Lung (tissue), 12 donors: ENCODE results near the gene VWCE. TPM values are rescaled to one million over a fixed set of nuclear protein-coding genes. Genes with fewer than 3 reads are reported as not detected.

Experiments
- ATAC-seq: fragments of 200-7000 bp; cut with Tn5 transposase; one replicate; pipeline ENCODE4 v1.9.1; 2020; ENCODE audit warnings: moderate number of reproducible peaks; ENCODE audit not compliant: insufficient read depth, low FRiP score
- DNase-seq, 3 donors: peaks; one replicate each; pipeline ENCODE4 v3.0.0-alpha.2; 2013 to 2017
- H3K27ac ChIP-seq, 2 donors: one replicate each; pipeline ENCODE4 v1.5.1; 2013; ENCODE audit warnings: mild to moderate bottlenecking in 2 of 2, moderate library complexity in 2 of 2, control low read depth in 1 of 2, inconsistent platforms in 1 of 2, low read depth in 1 of 2, low read length in 1 of 2
- H3K27me3 ChIP-seq, 3 donors: one replicate each; pipeline ENCODE4 v1.5.1; 2013; ENCODE audit warnings: low read length in 2 of 3; ENCODE audit not compliant: control insufficient read depth in 3 of 3, insufficient read depth in 3 of 3
- H3K36me3 ChIP-seq, 4 donors: one replicate each; pipeline ENCODE4 v1.5.1; 2013; ENCODE audit warnings: low read length in 4 of 4, mild to moderate bottlenecking in 1 of 4, moderate library complexity in 1 of 4; ENCODE audit not compliant: control insufficient read depth in 4 of 4, insufficient read depth in 4 of 4
- H3K4me1 ChIP-seq, 5 donors: one replicate each; pipeline ENCODE4 v1.5.1; 2013; ENCODE audit warnings: low read length in 5 of 5, mild to moderate bottlenecking in 2 of 5, moderate library complexity in 1 of 5; ENCODE audit not compliant: control insufficient read depth in 5 of 5, insufficient read depth in 5 of 5
- H3K4me3 ChIP-seq: one replicate; pipeline ENCODE4 v1.5.1; 2013; ENCODE audit warnings: mild to moderate bottlenecking, control low read depth, moderate library complexity
- H3K9ac ChIP-seq, 2 donors: one replicate each; pipeline ENCODE4 v1.5.1; 2013; ENCODE audit warnings: low read length in 2 of 2, control low read depth in 1 of 2; ENCODE audit not compliant: insufficient read depth in 1 of 2
- H3K9me3 ChIP-seq, 4 donors: one replicate each; pipeline ENCODE4 v1.5.1; 2013; ENCODE audit warnings: low read length in 3 of 4, mild to moderate bottlenecking in 1 of 4, moderate library complexity in 1 of 4; ENCODE audit not compliant: control insufficient read depth in 4 of 4, insufficient read depth in 3 of 4
- CTCF ChIP-seq: IDR thresholded peaks from 2 replicates; pipeline ENCODE4 v1.5.1; 2012; ENCODE audit warnings: mild to moderate bottlenecking; ENCODE audit errors: control extremely low read depth, extremely low read depth
- WGBS, 2 donors: extraction: QIAGEN DNeasy Blood & Tissue Kit; methylation state at CpG; one replicate each; pipeline ENCODE4 v1.1.7; 2013; 5-methylcytosine and 5-hydroxymethylcytosine counted together
- polyA plus RNA-seq, 2 donors: library from polyadenylated mRNA; stranded (reverse); fragments of 200-250 nt; gene quantifications; one replicate each; pipeline ENCODE4 v1.2.1, GENCODE V29; 2013
- total RNA-seq, 2 donors: library from RNA; depleted of rRNA in 1 of 2; stranded (reverse); fragments of >200 nt in 1 of 2; gene quantifications; one replicate each; pipeline ENCODE4 v1.2.1, GENCODE V29; 2014 to 2021
- donor health status: control.
- donor health status: control.
- donor health status: Bipolar disorder and iron deficiency.
- donor health status: healthy.
- donor health status: DM: yes; HTN: yes; CAD: no.

VWCE gene
- total and polyA plus RNA-seq, 4 donors = 0.13 to 1.2 (median 0.60) TPM

- no peaks in the 10 kb centered on the region for H3K9me3 ChIP-seq
- no peaks in the 10 kb centered on the region for H3K27me3 ChIP-seq
- ATAC-seq = no peak
- no peak for DNase-seq
- H3K4me1 ChIP-seq = peaks cover 7 to 19% (median 10%) of the 10 kb centered on the region in 5 donors
- 89 to 92% methylated on average over 4 of the region's 4 CpGs for WGBS, 2 donors
- H3K27ac ChIP-seq = no peak overlapping the region
- TF ChIP-seq CTCF = no peak
- H3K9ac ChIP-seq = no peak overlapping the region
- no peak overlapping the region for H3K4me3 ChIP-seq
- H3K36me3 ChIP-seq = peaks cover 16 to 31% (median 26%) of the 10 kb centered on the region in 4 donors
Observed at GRCh38 chr11:61329871-61330270, 34.8 kb upstream of the VWCE start.

- H3K4me1 ChIP-seq = peaks cover 5 to 14% (median 8%) of the 10 kb centered on the region in 5 donors
- no peak overlapping the region for H3K27ac ChIP-seq
- WGBS, 2 donors = 93% methylated on average over 9 of the region's 9 CpGs
- no peak overlapping the region for H3K4me3 ChIP-seq
- no peaks in the 10 kb centered on the region for H3K9me3 ChIP-seq
- no peak for ATAC-seq
- peak overlapping the region in 1 of 2 donors; percentile 4 for H3K9ac ChIP-seq
- H3K36me3 ChIP-seq = peaks cover 23 to 42% (median 37%) of the 10 kb centered on the region in 4 donors
- no peak for DNase-seq
- TF ChIP-seq CTCF = no peak
- H3K27me3 ChIP-seq = no peaks in the 10 kb centered on the region
Observed at GRCh38 chr11:61328351-61328750, 33.2 kb upstream of the VWCE start.

- DNase-seq (no peak), ATAC-seq (no peak)
- Histone ChIP-seq H3K36me3 (peaks cover 28 to 49% (median 43%) of the 10 kb centered on the region in 4 donors), H3K4me3 (no peak overlapping the region), H3K9ac (no peak overlapping the region), H3K27ac (peak overlapping the region in 1 of 2 donors; percentile 58), H3K4me1 (peaks cover 5 to 14% (median 8%) of the 10 kb centered on the region in 5 donors), H3K27me3 (no peaks in the 10 kb centered on the region), H3K9me3 (no peaks in the 10 kb centered on the region)
- TF ChIP-seq CTCF = no peak
Observed at GRCh38 chr11:61327669-61328071, 32.6 kb upstream of the VWCE start.

- peak overlapping the region in 1 of 2 donors; percentile 11 for H3K27ac ChIP-seq
- H3K36me3 ChIP-seq = peaks cover 40 to 64% (median 57%) of the 10 kb centered on the region in 4 donors
- DNase-seq (no peak), ATAC-seq (no peak)
- H3K4me1 ChIP-seq = no peaks in the 10 kb centered on the region
- no peak for TF ChIP-seq CTCF
- H3K9me3 ChIP-seq = no peaks in the 10 kb centered on the region
- 87 to 98% methylated on average over 2 of the region's 2 CpGs for WGBS, 2 donors
- no peaks in the 10 kb centered on the region for H3K27me3 ChIP-seq
- no peak overlapping the region for H3K4me3 ChIP-seq
- H3K9ac ChIP-seq = no peak overlapping the region
Observed at GRCh38 chr11:61325649-61326414, 30.7 kb upstream of the VWCE start.
